ENCODE measurements around the gene MXRA7.
"Not testable (repeated sequence)": the region's sequence is repeated elsewhere in the genome, so short reads cannot be mapped to it uniquely, and the experiment has no call there.

Gene MXRA7

DNA sequence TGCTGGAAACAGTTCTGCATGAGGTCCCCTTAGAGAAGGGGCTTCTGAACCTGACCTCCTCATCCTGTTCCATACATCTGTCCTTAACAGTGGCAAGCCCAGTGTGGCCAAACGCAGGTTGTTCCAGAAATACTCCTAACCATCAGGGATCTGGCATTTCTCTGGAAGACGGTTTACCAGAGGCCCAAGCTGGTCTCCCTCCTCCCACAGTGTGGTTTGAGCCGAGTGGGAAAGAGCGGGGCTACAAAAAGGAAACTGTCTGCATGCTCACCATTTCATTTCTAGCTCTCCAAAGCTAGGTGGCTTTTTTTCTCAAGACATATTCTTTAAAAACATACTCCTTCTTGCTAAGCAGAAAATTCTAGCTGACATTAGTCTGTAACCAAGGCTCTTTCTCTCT lies 6.0 kb downstream of the MXRA7 start:
- no peak for DNase-seq (ENCODE audit: low read depth, low spot score)
- Histone ChIP-seq H3K36me3 (ENCODE audit: insufficient read depth, insufficient read length, low read length) (peaks cover 7% of the 10 kb centered on the region), H3K9me3 (ENCODE audit: insufficient read depth, low read length) (no peaks in the 10 kb centered on the region), H3K4me3 (ENCODE audit: insufficient read length, low read depth) (no peak overlapping the region), H3K27me3 (ENCODE audit: insufficient read depth, insufficient read length) (peaks cover 20% of the 10 kb centered on the region), H3K4me1 (ENCODE audit: insufficient read depth, insufficient read length) (peaks cover 24% of the 10 kb centered on the region), H3K9ac (ENCODE audit: insufficient read length, low read depth) (no peak overlapping the region)
- no peak for TF ChIP-seq SUZ12 (IDR thresholded peaks at IDR 0.05; ENCODE audit: extremely low read depth, insufficient read depth, insufficient read length)
- no peak for TF ChIP-seq ZNF274 (IDR thresholded peaks at IDR 0.05; ENCODE audit: low read depth, low read length)
- no peak for TF ChIP-seq YY1 (IDR thresholded peaks at IDR 0.05; ENCODE audit: insufficient read depth, insufficient read length)

DNA sequence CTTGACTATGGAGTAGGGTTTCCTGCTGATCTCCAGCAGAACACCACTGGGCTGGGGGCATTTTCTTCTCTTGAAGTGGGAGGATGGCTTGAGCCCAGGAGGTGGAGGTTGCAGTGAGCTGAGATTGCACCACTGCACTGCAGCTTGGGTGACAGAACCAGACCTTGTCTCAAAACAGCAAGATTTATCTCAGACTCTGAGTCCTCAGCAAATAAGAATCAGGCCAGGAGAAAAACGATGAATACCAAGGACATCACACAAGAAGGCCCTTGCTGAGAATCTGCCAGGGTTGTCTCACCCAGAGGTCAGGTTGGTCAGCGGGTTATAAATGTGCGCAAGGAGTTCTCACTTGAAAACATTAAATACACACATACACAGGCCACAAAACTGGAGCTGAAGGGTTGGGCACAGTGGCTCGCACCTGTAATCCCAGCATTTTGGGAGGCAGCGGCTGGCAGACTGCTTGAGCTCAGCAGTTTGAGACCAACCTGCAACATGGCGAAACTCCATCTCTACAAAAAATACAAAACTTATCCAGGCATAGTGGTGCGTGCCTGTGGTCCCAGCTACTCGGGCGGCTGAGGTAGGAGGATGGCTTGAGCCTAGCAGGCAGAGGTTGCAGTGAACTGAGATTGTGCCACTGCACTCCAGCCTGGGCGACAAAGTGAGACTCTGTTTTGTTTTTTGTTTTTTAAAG lies 7.7 kb downstream of the MXRA7 start:
- TF ChIP-seq SUZ12 (IDR thresholded peaks at IDR 0.05; ENCODE audit: extremely low read depth, insufficient read depth, insufficient read length), result no peak
- TF ChIP-seq ZNF274 (IDR thresholded peaks at IDR 0.05; ENCODE audit: low read depth, low read length), result no peak
- TF ChIP-seq YY1 (IDR thresholded peaks at IDR 0.05; ENCODE audit: insufficient read depth, insufficient read length), result no peak
- no peak overlapping the region for H3K9ac ChIP-seq (ENCODE audit: insufficient read length, low read depth)
- peaks cover 7% of the 10 kb centered on the region for H3K27me3 ChIP-seq (ENCODE audit: insufficient read depth, insufficient read length)
- H3K4me1 ChIP-seq (ENCODE audit: insufficient read depth, insufficient read length), result peaks cover 16% of the 10 kb centered on the region
- DNase-seq (ENCODE audit: low read depth, low spot score), result no peak
- H3K9me3 ChIP-seq (ENCODE audit: insufficient read depth, low read length), result no peaks in the 10 kb centered on the region
- H3K4me3 ChIP-seq (ENCODE audit: insufficient read length, low read depth), result no peak overlapping the region
- H3K36me3 ChIP-seq (ENCODE audit: insufficient read depth, insufficient read length, low read length), result peaks cover 7% of the 10 kb centered on the region

DNA sequence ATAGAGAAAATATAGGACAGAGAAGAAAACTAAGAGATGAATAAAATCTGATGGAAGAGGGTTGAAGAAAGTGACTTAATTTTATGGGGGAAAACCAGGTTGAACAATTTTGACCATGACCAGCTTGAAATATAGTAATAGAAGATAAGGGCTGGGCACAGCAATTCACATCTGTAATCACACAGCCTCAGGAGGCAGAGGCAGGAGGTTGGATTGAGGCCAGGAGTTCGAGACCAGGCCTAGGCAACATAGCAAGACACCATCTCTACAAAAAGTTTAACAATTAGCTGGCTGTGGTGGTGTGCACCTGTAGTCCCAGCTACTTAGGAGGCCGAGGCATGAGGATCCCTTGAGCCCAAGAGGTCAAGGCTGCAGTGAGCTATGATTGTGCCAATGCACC lies 8.7 kb downstream of the MXRA7 start:
- H3K4me1 ChIP-seq (ENCODE audit: insufficient read depth, insufficient read length), result peaks cover 21% of the 10 kb centered on the region
- peaks cover 7% of the 10 kb centered on the region for H3K27me3 ChIP-seq (ENCODE audit: insufficient read depth, insufficient read length)
- H3K4me3 ChIP-seq (ENCODE audit: insufficient read length, low read depth), result no peak overlapping the region
- DNase-seq (ENCODE audit: low read depth, low spot score), result no peak
- H3K36me3 ChIP-seq (ENCODE audit: insufficient read depth, insufficient read length, low read length), result peaks cover 7% of the 10 kb centered on the region
- H3K9ac ChIP-seq (ENCODE audit: insufficient read length, low read depth), result no peak overlapping the region
- no peak for TF ChIP-seq ZNF274 (IDR thresholded peaks at IDR 0.05; ENCODE audit: low read depth, low read length)
- no peak for TF ChIP-seq SUZ12 (IDR thresholded peaks at IDR 0.05; ENCODE audit: extremely low read depth, insufficient read depth, insufficient read length)
- no peak for TF ChIP-seq YY1 (IDR thresholded peaks at IDR 0.05; ENCODE audit: insufficient read depth, insufficient read length)
- no peaks in the 10 kb centered on the region for H3K9me3 ChIP-seq (ENCODE audit: insufficient read depth, low read length)

GRCh38 chr17:76701471-76701967 lies 9.2 kb downstream of the MXRA7 start:
- Histone ChIP-seq H3K9me3 (ENCODE audit: insufficient read depth, low read length) (no peaks in the 10 kb centered on the region), H3K9ac (ENCODE audit: insufficient read length, low read depth) (peak overlapping the region; percentile 25), H3K4me3 (ENCODE audit: insufficient read length, low read depth) (no peak overlapping the region), H3K27me3 (ENCODE audit: insufficient read depth, insufficient read length) (peaks cover 4% of the 10 kb centered on the region), H3K36me3 (ENCODE audit: insufficient read depth, insufficient read length, low read length) (peaks cover 9% of the 10 kb centered on the region), H3K4me1 (ENCODE audit: insufficient read depth, insufficient read length) (peaks cover 25% of the 10 kb centered on the region)
- no peak for DNase-seq (ENCODE audit: low read depth, low spot score)
- TF ChIP-seq ZNF274 (IDR thresholded peaks at IDR 0.05; ENCODE audit: low read depth, low read length) (no peak), YY1 (IDR thresholded peaks at IDR 0.05; ENCODE audit: insufficient read depth, insufficient read length) (no peak), SUZ12 (IDR thresholded peaks at IDR 0.05; ENCODE audit: extremely low read depth, insufficient read depth, insufficient read length) (no peak)

DNA sequence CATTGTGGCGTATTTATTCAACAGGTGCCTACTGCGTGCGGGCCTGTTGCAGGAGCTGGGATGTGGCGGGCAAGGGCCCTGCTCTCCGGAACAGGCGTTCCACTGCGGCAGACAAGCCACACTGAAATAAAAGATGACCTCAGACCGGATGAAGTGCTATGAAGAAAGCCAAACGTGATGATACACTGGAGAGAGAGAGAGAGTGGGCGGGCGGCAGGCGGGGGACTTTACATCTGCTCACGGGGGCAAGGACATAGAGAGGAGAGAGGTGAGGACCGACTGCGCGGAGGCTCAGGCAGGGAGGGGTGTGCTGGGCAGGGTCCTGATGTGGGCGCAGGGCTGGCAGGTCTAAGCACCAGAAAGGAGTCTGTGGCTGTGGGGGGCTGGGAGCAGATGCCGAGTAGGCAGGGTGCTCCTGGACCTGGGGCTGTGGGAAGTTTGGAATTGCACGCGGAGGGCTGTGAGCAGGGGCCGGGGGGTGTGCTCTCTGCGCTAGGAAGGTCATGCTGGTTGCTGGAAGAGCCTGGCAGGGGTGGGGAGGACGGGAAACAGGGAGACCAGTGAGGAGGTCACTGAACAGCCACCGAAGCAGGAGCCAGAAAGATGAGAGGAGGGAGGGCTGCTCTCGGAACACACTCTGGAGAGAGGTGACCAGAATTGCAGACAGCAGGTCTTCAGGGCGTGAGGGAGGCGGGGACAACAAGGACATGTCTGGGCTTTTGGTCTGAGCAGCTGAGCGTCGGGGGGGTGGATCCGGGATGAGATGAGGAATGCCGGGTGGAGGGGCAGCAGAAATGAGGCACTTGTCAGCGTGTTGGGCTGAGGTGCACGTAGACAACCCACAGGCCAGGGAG lies 9.9 kb downstream of the MXRA7 start:
- Histone ChIP-seq H3K9ac (ENCODE audit: insufficient read length, low read depth) (peak overlapping the region; percentile 57), H3K36me3 (ENCODE audit: insufficient read depth, insufficient read length, low read length) (peaks cover 10% of the 10 kb centered on the region), H3K27me3 (ENCODE audit: insufficient read depth, insufficient read length) (no peaks in the 10 kb centered on the region), H3K9me3 (ENCODE audit: insufficient read depth, low read length) (no peaks in the 10 kb centered on the region), H3K4me1 (ENCODE audit: insufficient read depth, insufficient read length) (peaks cover 25% of the 10 kb centered on the region), H3K4me3 (ENCODE audit: insufficient read length, low read depth) (no peak overlapping the region)
- TF ChIP-seq ZNF274 (IDR thresholded peaks at IDR 0.05; ENCODE audit: low read depth, low read length) (no peak), YY1 (IDR thresholded peaks at IDR 0.05; ENCODE audit: insufficient read depth, insufficient read length) (no peak)
- DNase-seq (ENCODE audit: low read depth, low spot score), result no peak

DNA sequence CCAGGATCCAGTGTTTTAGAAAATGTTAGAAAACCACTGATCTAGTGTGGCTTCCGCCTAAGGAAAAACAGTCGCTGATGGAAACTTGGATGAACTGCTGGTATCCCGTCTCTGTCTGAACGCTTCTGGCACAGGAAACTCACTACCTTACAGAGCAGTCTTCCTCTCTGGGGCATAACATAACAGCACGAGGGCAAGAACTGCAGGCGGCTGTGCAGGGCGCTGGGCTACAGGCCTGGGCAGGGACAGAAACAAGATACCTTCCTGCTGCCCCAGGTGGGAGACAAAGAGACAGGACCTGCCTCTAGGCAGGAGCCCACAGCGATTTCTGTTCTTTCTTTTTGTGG lies 10.5 kb downstream of the MXRA7 start:
- H3K27me3 ChIP-seq (ENCODE audit: insufficient read depth, insufficient read length), result no peaks in the 10 kb centered on the region
- no peak overlapping the region for H3K9ac ChIP-seq (ENCODE audit: insufficient read length, low read depth)
- peaks cover 10% of the 10 kb centered on the region for H3K36me3 ChIP-seq (ENCODE audit: insufficient read depth, insufficient read length, low read length)
- peaks cover 25% of the 10 kb centered on the region for H3K4me1 ChIP-seq (ENCODE audit: insufficient read depth, insufficient read length)
- no peak for DNase-seq (ENCODE audit: low read depth, low spot score)
- TF ChIP-seq SUZ12 (IDR thresholded peaks at IDR 0.05; ENCODE audit: extremely low read depth, insufficient read depth, insufficient read length), result no peak
- no peak for TF ChIP-seq YY1 (IDR thresholded peaks at IDR 0.05; ENCODE audit: insufficient read depth, insufficient read length)
- TF ChIP-seq ZNF274 (IDR thresholded peaks at IDR 0.05; ENCODE audit: low read depth, low read length), result no peak
- H3K9me3 ChIP-seq (ENCODE audit: insufficient read depth, low read length), result no peaks in the 10 kb centered on the region
- H3K4me3 ChIP-seq (ENCODE audit: insufficient read length, low read depth), result no peak overlapping the region

- DNase-seq (ENCODE audit: low read depth, low spot score); H3K9me3 ChIP-seq (ENCODE audit: insufficient read depth, low read length); H3K27me3 ChIP-seq (ENCODE audit: insufficient read depth, insufficient read length); H3K9ac ChIP-seq (ENCODE audit: insufficient read length, low read depth); H3K36me3 ChIP-seq (ENCODE audit: insufficient read depth, insufficient read length, low read length); H3K4me3 ChIP-seq (ENCODE audit: insufficient read length, low read depth): not testable (repeated sequence)
- peaks cover 28% of the 10 kb centered on the region for H3K4me1 ChIP-seq (ENCODE audit: insufficient read depth, insufficient read length)
Observed at GRCh38 chr17:76698466-76698977, 12.2 kb downstream of the MXRA7 start.

Measured in NT2/D1 (cell line).